Measurements from ENCODE around the gene SARNP.

GRCh38 chr12:55729819-55730818 lies 87.4 kb downstream of the SARNP start:
- TF ChIP-seq CTCF (IDR thresholded peaks at IDR 0.05; ENCODE audit: low read depth, low read length, missing input control) = no peak
- no peak for TF ChIP-seq ATF3 (IDR thresholded peaks at IDR 0.05)
- no peak for TF ChIP-seq ZBTB33 (IDR thresholded peaks at IDR 0.05)
- TF ChIP-seq FOXA1 (IDR thresholded peaks at IDR 0.05) = no peak
- TF ChIP-seq YY1 (IDR thresholded peaks at IDR 0.05) = no peak
- no peak for TF ChIP-seq GABPA (IDR thresholded peaks at IDR 0.05 in 1 of 2, conservative IDR thresholded peaks at IDR 0.05 in 1 of 2)
- no peak for TF ChIP-seq TAF1 (conservative IDR thresholded peaks at IDR 0.05)
- no peak for TF ChIP-seq RAD21 (IDR thresholded peaks at IDR 0.05)
- TF ChIP-seq HNF4A (conservative IDR thresholded peaks at IDR 0.05) = no peak
- no peak for TF ChIP-seq SP1 (IDR thresholded peaks at IDR 0.05)
- no peak for TF ChIP-seq REST (IDR thresholded peaks at IDR 0.05)
- no peak for TF ChIP-seq EGR1 (IDR thresholded peaks at IDR 0.05; ENCODE audit: low read depth in 2 of 2)
- TF ChIP-seq FOXA2 (IDR thresholded peaks at IDR 0.05) = no peak
